ENCODE data around the gene GUCY1A2.
"Not testable (repeated sequence)": the region's sequence is repeated elsewhere in the genome, so short reads cannot be mapped to it uniquely, and the experiment has no call there.

The GUCY1A2 gene

DNA sequence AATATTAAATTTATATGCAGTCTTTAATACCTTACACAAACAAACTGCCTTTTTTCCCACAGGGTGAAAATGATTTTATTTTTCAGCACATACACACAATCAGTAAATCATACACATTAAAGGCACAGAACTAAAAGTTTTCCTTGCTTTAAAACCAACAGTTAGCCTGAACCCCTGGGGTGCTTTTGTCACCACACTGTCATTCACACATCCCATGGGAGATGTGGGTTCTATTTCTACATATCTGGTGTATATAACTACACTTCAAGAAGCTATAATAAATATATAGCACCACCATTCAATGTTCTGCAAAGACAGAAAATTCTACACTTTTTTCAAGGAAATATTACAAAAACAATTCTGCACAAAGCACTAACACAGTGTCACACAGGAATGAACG lies 197.0 kb downstream of the GUCY1A2 start:
- Histone ChIP-seq H3K27me3 (ENCODE audit: control insufficient read depth, insufficient read depth, low read length) (no peaks in the 10 kb centered on the region), H3K9me3 (ENCODE audit: control insufficient read depth, low read length) (no peaks in the 10 kb centered on the region), H3K4me3 (ENCODE audit: low read length) (no peak overlapping the region), H3K9ac (ENCODE audit: low read length) (no peak overlapping the region), H3K36me3 (ENCODE audit: control insufficient read depth, insufficient read depth, low read length) (no peaks in the 10 kb centered on the region), H3K4me1 (ENCODE audit: control insufficient read depth, insufficient read depth, low read length) (no peaks in the 10 kb centered on the region)

DNA sequence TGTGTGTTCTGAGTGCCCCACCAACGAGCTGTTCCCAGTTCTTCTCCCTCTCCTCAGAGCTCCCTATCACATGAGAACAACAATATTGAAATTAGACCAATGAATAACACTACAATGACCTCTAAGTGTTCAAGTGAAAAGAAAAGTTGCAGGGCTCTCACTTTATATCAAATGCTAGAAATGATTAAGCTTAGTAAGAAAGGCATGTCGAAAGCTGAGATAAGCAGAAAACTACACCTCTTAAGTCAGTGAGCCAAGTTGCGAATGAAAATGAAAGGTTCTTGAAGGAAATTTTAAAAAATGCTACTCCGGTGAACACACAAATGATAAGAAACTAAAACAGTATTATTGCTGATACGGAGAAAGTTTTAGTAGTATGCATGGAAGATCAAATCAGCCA lies 199.8 kb downstream of the GUCY1A2 start:
- Histone ChIP-seq H3K36me3 (ENCODE audit: control insufficient read depth, insufficient read depth, low read length) (no peaks in the 10 kb centered on the region), H3K9ac (ENCODE audit: low read length) (no peak overlapping the region), H3K27me3 (ENCODE audit: control insufficient read depth, insufficient read depth, low read length) (no peaks in the 10 kb centered on the region), H3K4me3 (ENCODE audit: low read length) (no peak overlapping the region), H3K9me3 (ENCODE audit: control insufficient read depth, low read length) (no peaks in the 10 kb centered on the region), H3K4me1 (ENCODE audit: control insufficient read depth, insufficient read depth, low read length) (no peaks in the 10 kb centered on the region)

- Histone ChIP-seq H3K9ac (ENCODE audit: low read length) (no peak overlapping the region), H3K36me3 (ENCODE audit: control insufficient read depth, insufficient read depth, low read length) (no peaks in the 10 kb centered on the region), H3K4me1 (ENCODE audit: control insufficient read depth, insufficient read depth, low read length) (no peaks in the 10 kb centered on the region), H3K4me3 (ENCODE audit: low read length) (no peak overlapping the region), H3K9me3 (ENCODE audit: control insufficient read depth, low read length) (no peaks in the 10 kb centered on the region), H3K27me3 (ENCODE audit: control insufficient read depth, insufficient read depth, low read length) (no peaks in the 10 kb centered on the region)
Observed at GRCh38 chr11:106815209-106815608, 203.1 kb downstream of the GUCY1A2 start.

DNA sequence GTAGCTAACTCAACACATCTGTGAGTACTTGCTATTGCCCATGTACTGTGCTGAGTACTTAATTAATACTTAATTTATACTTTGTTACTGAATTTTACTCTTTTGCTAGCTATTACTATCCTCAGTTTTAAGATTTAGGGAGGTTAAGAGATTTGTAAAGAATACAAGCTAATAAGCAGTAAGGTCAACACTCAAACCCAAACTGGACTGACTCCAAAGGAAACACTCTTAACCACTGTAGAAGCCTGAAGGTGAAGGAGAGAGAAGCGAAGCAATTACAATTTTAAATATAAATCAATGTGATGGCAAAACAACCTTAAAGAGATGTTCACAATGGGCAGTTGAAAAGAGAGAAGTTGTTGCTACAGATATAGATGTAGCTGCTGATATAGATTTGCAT lies 204.5 kb downstream of the GUCY1A2 start:
- no peaks in the 10 kb centered on the region for H3K36me3 ChIP-seq (ENCODE audit: control insufficient read depth, insufficient read depth, low read length)
- H3K27me3 ChIP-seq (ENCODE audit: control insufficient read depth, insufficient read depth, low read length), result no peaks in the 10 kb centered on the region
- no peaks in the 10 kb centered on the region for H3K9me3 ChIP-seq (ENCODE audit: control insufficient read depth, low read length)
- H3K4me1 ChIP-seq (ENCODE audit: control insufficient read depth, insufficient read depth, low read length), result no peaks in the 10 kb centered on the region
- no peak overlapping the region for H3K4me3 ChIP-seq (ENCODE audit: low read length)
- H3K9ac ChIP-seq (ENCODE audit: low read length), result no peak overlapping the region

- Histone ChIP-seq H3K27me3 (ENCODE audit: control insufficient read depth, insufficient read depth, low read length) (no peaks in the 10 kb centered on the region), H3K36me3 (ENCODE audit: control insufficient read depth, insufficient read depth, low read length) (no peaks in the 10 kb centered on the region), H3K9ac (ENCODE audit: low read length) (no peak overlapping the region), H3K4me3 (ENCODE audit: low read length) (no peak overlapping the region), H3K9me3 (ENCODE audit: control insufficient read depth, low read length) (no peaks in the 10 kb centered on the region), H3K4me1 (ENCODE audit: control insufficient read depth, insufficient read depth, low read length) (no peaks in the 10 kb centered on the region)
Observed at GRCh38 chr11:106794058-106794457, 224.2 kb downstream of the GUCY1A2 start.

DNA sequence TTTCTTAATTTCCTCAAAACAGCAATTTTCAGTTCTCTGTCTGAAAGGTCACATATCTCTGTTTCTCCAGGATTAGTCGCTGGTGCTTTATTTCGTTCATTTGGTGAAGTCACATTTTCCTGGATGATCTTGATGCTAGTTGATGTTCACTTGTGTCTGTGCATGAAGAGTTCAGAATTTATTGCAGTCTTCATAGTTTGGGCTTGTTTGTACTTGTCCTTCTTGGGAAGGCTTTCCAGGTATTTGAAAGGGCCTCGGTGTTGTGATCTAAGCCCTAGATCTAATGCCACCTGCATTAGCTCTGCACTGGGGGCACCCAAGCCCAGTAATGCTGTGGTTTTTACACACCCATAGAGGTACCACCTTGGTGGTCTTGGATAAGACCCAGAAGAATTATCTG lies 228.9 kb downstream of the GUCY1A2 start:
- no peaks in the 10 kb centered on the region for H3K36me3 ChIP-seq (ENCODE audit: control insufficient read depth, insufficient read depth, low read length)
- H3K4me3 ChIP-seq (ENCODE audit: low read length), result no peak overlapping the region
- H3K9me3 ChIP-seq (ENCODE audit: control insufficient read depth, low read length), result no peaks in the 10 kb centered on the region
- H3K4me1 ChIP-seq (ENCODE audit: control insufficient read depth, insufficient read depth, low read length), result no peaks in the 10 kb centered on the region
- H3K9ac ChIP-seq (ENCODE audit: low read length), result no peak overlapping the region
- H3K27me3 ChIP-seq (ENCODE audit: control insufficient read depth, insufficient read depth, low read length), result no peaks in the 10 kb centered on the region

GRCh38 chr11:106787454-106787853 lies 230.8 kb downstream of the GUCY1A2 start:
- H3K4me1 ChIP-seq (ENCODE audit: control insufficient read depth, insufficient read depth, low read length), result no peaks in the 10 kb centered on the region
- no peaks in the 10 kb centered on the region for H3K36me3 ChIP-seq (ENCODE audit: control insufficient read depth, insufficient read depth, low read length)
- no peak overlapping the region for H3K4me3 ChIP-seq (ENCODE audit: low read length)
- no peak overlapping the region for H3K9ac ChIP-seq (ENCODE audit: low read length)
- H3K27me3 ChIP-seq (ENCODE audit: control insufficient read depth, insufficient read depth, low read length), result no peaks in the 10 kb centered on the region
- no peaks in the 10 kb centered on the region for H3K9me3 ChIP-seq (ENCODE audit: control insufficient read depth, low read length)

- H3K9me3 ChIP-seq (ENCODE audit: control insufficient read depth, low read length), result no peaks in the 10 kb centered on the region
- H3K9ac ChIP-seq (ENCODE audit: low read length), result no peak overlapping the region
- H3K27me3 ChIP-seq (ENCODE audit: control insufficient read depth, insufficient read depth, low read length), result no peaks in the 10 kb centered on the region
- no peaks in the 10 kb centered on the region for H3K36me3 ChIP-seq (ENCODE audit: control insufficient read depth, insufficient read depth, low read length)
- no peak overlapping the region for H3K4me3 ChIP-seq (ENCODE audit: low read length)
- no peaks in the 10 kb centered on the region for H3K4me1 ChIP-seq (ENCODE audit: control insufficient read depth, insufficient read depth, low read length)
Observed at GRCh38 chr11:106785913-106786650, 232.2 kb downstream of the GUCY1A2 start.

DNA sequence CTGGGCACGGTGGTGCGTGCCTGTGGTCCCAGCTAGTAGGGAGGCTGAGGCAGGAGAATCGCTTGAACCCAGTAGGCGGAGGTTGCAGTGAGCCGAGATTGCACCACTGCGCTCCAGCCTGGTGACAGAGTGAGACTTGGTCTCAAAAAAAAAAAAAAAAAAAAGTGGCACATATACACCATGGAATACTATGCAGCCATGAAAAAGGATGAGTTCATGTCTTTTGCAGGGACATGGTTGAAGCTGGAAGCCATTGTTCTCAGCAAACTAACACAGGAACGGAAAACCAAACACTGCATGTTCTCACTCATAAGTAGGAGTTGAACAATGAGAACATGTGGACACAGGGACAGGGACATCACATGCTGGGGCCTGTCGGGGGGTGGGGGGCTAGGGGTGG lies 241.0 kb downstream of the GUCY1A2 start:
- H3K9ac ChIP-seq (ENCODE audit: low read length); H3K36me3 ChIP-seq (ENCODE audit: control insufficient read depth, insufficient read depth, low read length); H3K4me1 ChIP-seq (ENCODE audit: control insufficient read depth, insufficient read depth, low read length); H3K27me3 ChIP-seq (ENCODE audit: control insufficient read depth, insufficient read depth, low read length); H3K9me3 ChIP-seq (ENCODE audit: control insufficient read depth, low read length); H3K4me3 ChIP-seq (ENCODE audit: low read length): not testable (repeated sequence)

GRCh38 chr11:106770489-106771085 lies 247.7 kb downstream of the GUCY1A2 start:
- Histone ChIP-seq H3K27me3 (ENCODE audit: control insufficient read depth, insufficient read depth, low read length) (no peaks in the 10 kb centered on the region), H3K9ac (ENCODE audit: low read length) (no peak overlapping the region), H3K36me3 (ENCODE audit: control insufficient read depth, insufficient read depth, low read length) (no peaks in the 10 kb centered on the region), H3K9me3 (ENCODE audit: control insufficient read depth, low read length) (no peaks in the 10 kb centered on the region), H3K4me3 (ENCODE audit: low read length) (no peak overlapping the region), H3K4me1 (ENCODE audit: control insufficient read depth, insufficient read depth, low read length) (no peaks in the 10 kb centered on the region)

DNA sequence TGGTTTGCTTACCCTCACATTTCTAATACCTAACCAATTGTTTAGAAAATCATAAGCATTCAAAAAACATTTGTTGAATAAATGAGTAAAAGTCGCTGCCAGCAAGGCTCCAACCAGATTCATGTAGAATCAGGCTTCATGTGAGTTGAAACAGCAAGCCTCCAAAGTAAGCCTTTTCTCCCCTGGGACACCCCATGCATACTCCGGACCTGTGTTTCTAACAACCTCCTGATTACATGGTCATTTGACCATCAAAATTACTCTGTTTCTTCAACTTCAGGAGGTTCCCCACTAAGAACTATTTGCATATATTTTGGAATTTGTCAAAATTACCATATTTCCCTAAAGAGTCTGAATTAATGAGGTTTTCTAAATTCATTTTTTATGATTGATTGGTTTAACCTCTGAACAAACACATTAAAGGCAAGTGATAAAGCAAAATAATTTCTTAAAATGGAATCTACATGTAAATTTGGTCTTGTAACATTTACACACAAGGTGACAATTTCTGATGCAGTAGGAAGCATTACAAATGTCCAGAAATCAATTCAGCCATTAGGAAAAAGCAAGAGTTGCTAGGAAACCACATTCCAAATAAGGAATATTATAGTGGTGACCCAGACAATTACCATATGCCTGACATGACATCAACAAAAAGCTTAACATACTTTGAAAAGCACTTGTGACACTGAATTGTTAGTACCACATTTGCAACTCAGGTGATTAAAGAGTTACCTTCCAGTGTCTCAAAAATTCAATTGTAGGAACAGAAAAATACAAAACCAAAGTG lies 252.6 kb downstream of the GUCY1A2 start:
- Histone ChIP-seq H3K4me1 (ENCODE audit: control insufficient read depth, insufficient read depth, low read length) (no peaks in the 10 kb centered on the region), H3K9ac (ENCODE audit: low read length) (no peak overlapping the region), H3K27me3 (ENCODE audit: control insufficient read depth, insufficient read depth, low read length) (no peaks in the 10 kb centered on the region), H3K36me3 (ENCODE audit: control insufficient read depth, insufficient read depth, low read length) (no peaks in the 10 kb centered on the region), H3K9me3 (ENCODE audit: control insufficient read depth, low read length) (no peaks in the 10 kb centered on the region), H3K4me3 (ENCODE audit: low read length) (no peak overlapping the region)

DNA sequence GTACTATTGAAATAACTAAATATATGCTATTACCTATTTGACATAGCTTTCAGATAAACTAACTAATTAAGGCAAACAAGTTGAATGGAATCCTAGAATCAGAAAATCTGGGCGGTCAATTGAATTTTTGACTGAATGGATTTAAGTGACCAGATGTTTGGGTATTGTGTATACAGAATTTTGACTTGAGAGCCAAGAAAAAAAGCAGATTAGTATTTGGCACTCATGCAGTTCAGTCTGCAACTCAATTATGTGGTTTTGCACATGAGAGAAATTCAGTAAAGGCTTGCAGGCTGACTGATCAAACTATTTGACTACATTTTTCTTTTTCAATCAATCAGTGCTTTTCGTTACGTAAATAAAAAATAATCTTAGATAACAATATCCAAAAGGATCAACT lies 254.8 kb downstream of the GUCY1A2 start:
- no peaks in the 10 kb centered on the region for H3K9me3 ChIP-seq (ENCODE audit: control insufficient read depth, low read length)
- H3K27me3 ChIP-seq (ENCODE audit: control insufficient read depth, insufficient read depth, low read length), result no peaks in the 10 kb centered on the region
- H3K36me3 ChIP-seq (ENCODE audit: control insufficient read depth, insufficient read depth, low read length), result no peaks in the 10 kb centered on the region
- no peaks in the 10 kb centered on the region for H3K4me1 ChIP-seq (ENCODE audit: control insufficient read depth, insufficient read depth, low read length)
- no peak overlapping the region for H3K9ac ChIP-seq (ENCODE audit: low read length)
- H3K4me3 ChIP-seq (ENCODE audit: low read length), result no peak overlapping the region
